ENCODE measurements around the gene MYO19.
"Not testable (repeated sequence)": the region's sequence is repeated elsewhere in the genome, so short reads cannot be mapped to it uniquely, and the experiment has no call there.

The MYO19 gene

DNA sequence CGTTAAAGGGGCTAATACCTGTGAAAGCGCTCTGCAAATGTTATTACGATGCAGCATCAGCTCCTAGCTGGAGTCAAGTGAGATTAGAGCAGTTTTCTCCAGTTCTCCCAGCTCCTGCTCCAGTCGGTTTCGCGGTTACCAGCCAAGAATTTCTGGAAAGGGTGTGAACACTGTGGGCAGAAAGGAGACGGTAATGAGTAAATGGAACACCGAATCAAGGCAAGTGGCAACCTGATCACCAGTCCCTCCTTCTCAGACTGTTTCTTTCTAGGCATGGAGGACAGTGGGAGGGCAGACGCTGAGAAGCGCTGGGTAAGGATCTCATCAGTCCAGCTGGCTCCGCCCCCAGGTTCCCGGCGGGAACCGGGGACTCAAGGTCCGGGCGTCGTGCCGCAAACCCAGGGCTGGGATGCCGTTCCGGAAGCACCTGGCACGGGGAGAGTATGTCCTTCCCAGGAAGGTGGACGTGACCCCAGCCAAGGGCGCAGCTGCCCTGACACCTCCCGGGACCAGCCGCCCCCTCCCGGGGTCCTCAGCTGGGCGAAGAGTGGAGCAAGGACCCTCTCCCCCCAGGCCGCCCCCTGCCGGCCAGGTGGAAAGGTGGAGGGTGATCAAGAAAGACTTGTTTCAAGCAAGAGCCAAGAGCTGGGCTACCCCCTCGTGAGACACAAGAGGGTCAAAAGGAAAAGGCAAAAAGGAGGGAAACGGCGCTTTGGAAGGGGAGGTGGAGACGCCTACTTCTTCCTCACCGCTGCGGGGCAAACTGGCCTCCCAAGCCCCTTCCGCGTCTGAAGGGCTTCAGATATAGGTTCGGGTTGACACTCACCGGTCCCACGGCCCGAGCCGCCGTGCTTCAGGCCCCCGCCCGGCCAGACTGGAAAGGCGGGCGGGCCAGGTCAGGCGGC lies 481 bp downstream of the MYO19 start:
- peak; percentile 38 for DNase-seq (ENCODE audit: extremely low spot score, insufficient read length, low read depth)
- no peak for FAIRE-seq

DNA sequence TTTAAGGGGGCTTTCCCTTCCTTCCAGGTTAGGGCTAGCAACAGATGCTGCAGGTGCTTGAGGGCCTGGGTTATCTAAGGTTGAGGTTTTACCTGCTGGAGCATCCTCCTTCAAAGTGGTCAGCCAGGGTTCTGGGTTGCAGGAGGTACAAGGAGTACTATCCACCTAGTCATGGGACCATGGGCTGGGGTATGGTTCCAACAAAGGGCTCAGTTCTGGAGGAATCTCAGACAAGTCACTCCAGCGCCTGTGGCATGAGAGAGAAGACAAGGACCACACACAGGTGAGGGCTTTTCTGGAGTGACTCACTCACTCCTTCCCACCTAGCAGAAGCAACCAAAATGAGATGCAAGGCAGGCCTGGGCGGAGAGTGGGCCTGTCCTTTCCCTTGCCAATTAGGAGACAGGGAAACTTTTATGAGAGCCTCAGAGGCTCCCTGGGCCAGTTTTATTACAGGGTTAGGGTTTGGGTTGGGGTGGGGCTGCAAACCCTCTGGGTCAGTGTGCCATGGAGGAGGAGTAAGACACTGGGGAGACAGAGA lies 2.2 kb downstream of the MYO19 start:
- DNase-seq (ENCODE audit: extremely low spot score, insufficient read length, low read depth): no peak
- no peak for FAIRE-seq

DNA sequence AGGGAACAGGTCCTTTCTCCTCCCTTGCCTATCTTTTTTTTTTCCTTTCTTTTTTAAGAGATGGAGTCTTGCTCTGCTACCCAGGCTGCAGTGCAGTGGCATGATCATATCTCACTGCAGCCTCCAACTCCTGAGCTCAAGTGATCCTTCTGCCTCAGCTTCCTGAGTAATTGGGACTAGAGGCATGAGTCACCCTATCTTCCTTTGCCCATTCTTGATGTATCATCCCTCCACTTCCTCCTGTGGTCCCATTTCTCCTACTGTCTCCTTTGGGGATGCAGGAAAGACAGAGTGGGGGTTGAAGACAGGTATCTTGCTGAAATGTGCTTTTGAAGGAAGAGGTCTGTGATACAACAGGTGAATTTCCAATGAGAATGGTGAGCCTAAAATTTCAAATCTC lies 5.5 kb downstream of the MYO19 start:
- FAIRE-seq: no peak
- DNase-seq (ENCODE audit: extremely low spot score, insufficient read length, low read depth): no peak

DNA sequence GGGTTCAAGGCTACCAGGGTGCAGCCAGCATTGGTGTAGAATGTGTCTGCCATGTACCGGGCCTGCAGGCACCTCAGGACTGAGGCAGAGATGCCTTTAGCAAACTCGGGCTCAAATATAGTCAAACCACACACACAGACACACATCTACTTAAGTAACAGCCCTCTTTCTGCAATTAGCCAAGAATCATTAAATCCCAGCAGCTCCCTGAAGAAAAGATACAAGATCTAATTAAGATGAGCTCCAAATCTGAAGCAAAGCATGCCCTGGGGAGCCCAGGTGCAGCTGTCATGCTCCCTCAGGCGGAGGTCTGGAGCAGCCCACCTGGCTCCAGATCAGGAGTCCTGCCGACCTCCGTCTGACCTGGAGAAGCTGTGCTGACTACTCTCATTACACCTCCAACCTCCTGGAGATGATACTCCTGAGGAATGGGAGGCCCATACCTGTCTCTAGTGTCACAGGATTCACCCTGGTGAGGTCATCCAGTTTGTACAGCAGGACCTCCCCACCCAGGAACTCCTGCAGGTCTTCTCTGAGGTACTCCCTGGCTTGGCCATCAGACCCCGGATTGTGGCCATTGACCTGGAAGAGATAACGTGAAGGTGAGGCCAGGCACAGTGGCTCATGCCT lies 6.9 kb downstream of the MYO19 start:
- DNase-seq (ENCODE audit: extremely low spot score, insufficient read length, low read depth) (no peak), FAIRE-seq (no peak)

DNA sequence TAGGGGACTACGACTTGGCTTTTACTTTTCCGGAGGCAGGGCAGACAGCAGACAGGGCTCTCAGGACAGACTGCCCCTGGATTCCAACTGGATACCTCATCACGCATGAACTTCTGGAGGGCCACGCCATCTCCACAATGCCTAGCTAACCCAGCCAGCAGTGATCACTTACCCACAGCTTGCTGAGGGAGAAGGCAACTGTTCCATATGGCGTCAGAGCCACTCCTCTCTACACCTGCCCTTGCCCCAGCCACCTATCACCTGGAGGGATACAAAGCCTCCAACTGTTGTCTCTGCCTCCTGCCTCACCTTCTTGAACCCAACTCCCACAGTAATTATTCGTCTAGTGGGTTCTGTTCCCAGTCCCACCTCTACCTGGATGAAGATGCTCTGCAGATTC lies 8.8 kb downstream of the MYO19 start:
- DNase-seq (ENCODE audit: extremely low spot score, insufficient read length, low read depth): no peak
- FAIRE-seq: no peak

DNA sequence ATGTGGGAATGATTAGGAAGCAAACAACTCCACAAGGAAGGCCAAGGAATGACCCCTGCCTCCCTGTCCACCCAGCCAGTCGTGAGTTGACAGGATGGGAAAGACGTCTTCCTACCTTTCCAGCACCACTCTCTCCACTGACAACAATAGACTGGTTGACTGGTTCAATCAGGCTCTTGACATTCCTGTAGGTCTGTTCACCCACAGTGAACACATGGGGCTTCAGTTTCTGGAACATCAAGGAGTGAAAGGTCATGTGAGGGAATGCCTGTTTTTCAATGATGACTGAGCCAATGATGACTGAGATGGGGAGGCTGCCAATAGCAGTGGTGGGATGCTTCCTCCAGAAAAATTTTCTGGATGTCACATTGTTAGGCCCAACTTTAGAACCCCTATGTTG lies 9.6 kb downstream of the MYO19 start:
- DNase-seq (ENCODE audit: extremely low spot score, insufficient read length, low read depth) (no peak), FAIRE-seq (no peak)

DNA sequence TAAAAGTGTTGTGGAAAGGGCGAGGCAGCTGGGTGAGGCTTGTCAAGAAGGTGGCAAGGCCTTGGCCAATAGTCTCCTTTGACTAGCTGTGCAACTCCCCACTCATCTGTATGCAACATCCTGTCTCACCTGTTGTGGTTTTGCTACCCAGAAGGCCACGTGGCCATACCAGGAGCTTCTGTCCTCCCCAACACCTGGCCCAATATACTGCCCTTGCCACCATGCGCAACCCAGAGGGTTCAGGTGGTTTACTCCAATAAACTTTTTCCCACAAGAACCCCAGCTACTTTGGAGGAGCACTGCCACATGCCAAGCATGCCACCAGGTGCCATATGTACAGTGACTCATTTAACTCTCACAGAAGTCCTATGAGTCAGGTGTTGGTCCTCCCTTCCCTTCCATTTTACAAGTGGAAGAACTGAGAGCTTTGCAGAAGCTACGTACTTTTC lies 10.2 kb downstream of the MYO19 start:
- no peak for DNase-seq (ENCODE audit: extremely low spot score, insufficient read length, low read depth)

DNA sequence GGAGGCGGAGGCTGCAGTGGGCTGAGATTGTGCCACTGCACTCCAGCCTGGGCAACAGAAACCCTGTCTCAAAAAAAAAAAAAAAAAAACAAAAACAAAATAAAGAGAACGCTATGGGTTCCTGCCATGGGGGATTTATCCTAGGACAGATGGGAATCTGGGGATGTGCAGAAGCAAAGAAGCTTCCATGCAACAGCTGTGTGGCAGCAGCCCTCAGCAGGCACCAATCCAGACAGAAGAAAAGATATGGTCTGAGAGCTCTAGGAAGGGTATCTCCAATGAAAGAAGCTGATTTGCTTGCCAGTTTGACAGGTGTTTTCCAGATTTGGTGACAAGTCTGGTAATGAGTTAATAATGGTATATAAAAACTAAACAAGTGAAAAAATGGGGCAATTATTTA lies 11.6 kb downstream of the MYO19 start:
- no peak for FAIRE-seq
- no peak for DNase-seq (ENCODE audit: extremely low spot score, insufficient read length, low read depth)

More for the DNA sequence above, 10.2 kb downstream of the MYO19 start:
- FAIRE-seq: no peak

- DNase-seq (ENCODE audit: extremely low spot score, insufficient read length, low read depth): no peak
- no peak for FAIRE-seq
These were observed 18.8 kb downstream of the MYO19 start for GRCh38 chr17:36515837-36516236.

- no peak for FAIRE-seq
- no peak for DNase-seq (ENCODE audit: extremely low spot score, insufficient read length, low read depth)
These were observed 19.8 kb downstream of the MYO19 start for GRCh38 chr17:36514856-36515255.

- DNase-seq (ENCODE audit: extremely low spot score, insufficient read length, low read depth): no peak
- no peak for FAIRE-seq
These were observed 22.0 kb downstream of the MYO19 start for GRCh38 chr17:36512641-36513040.

GRCh38 chr17:36511216-36511615 lies 23.5 kb downstream of the MYO19 start:
- no peak for FAIRE-seq
- DNase-seq (ENCODE audit: extremely low spot score, insufficient read length, low read depth): no peak

GRCh38 chr17:36510636-36511035 lies 24.0 kb downstream of the MYO19 start:
- FAIRE-seq (no peak), DNase-seq (ENCODE audit: extremely low spot score, insufficient read length, low read depth) (no peak)

DNA sequence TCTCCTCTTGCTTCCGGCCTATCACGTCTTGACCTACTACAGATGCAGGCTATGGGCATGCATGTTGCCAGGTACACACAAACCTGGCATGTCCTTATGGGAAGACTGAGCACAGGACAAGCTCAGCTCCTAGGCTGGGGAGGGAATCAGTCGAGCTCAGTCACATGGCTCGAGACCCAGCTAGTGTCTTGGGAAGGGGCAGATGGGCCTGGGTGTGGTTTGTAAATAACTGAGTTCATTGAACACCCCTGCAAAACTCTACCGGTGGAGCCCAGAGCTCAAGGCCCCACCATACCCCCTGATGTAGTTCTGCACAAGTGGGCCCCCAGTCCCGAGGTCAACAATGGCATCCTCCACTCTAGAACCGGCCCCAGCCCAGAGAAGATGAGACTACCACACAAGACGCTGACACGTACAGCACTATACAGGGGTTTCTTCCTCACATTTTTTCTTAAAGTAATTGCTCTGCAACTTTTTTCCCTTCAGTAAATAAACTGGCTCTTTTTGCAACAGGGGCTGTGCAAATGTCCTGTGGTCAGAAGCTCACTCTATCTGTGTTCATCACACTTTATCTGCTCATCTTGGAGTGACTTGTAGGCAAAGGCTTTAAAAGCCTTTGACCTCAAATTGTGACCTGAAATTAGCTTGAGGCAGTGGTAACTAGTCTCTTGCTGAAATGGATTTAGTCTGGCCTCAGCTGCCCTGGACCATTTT lies 25.2 kb downstream of the MYO19 start:
- DNase-seq (ENCODE audit: extremely low spot score, insufficient read length, low read depth): no peak
- FAIRE-seq: no peak

- not testable (repeated sequence) for DNase-seq (ENCODE audit: extremely low spot score, insufficient read length, low read depth); FAIRE-seq
These were observed 26.2 kb downstream of the MYO19 start for GRCh38 chr17:36508439-36508838.

DNA sequence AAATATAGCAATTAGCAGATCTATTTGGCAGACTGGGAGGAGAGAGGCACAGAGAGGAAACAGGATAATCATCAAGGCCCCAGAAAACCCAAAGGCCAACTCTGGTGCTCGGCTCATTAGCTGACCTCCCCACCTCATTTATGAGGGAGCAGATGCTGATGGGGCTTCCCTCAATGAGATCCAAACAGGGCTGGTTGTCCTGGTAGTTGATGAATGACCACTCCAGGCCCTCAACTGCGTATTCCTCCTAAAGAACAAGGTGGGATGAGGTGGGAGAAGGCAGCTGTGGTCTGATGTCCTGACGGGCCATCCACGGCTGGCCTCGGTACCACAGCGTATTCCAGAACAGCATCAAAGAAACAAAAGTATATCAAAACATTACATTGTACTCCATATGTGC lies 27.4 kb downstream of the MYO19 start:
- FAIRE-seq (no peak), DNase-seq (ENCODE audit: extremely low spot score, insufficient read length, low read depth) (no peak)

- FAIRE-seq: no peak
- DNase-seq (ENCODE audit: extremely low spot score, insufficient read length, low read depth): no peak
These were observed 27.8 kb downstream of the MYO19 start for GRCh38 chr17:36506831-36507230.

DNA sequence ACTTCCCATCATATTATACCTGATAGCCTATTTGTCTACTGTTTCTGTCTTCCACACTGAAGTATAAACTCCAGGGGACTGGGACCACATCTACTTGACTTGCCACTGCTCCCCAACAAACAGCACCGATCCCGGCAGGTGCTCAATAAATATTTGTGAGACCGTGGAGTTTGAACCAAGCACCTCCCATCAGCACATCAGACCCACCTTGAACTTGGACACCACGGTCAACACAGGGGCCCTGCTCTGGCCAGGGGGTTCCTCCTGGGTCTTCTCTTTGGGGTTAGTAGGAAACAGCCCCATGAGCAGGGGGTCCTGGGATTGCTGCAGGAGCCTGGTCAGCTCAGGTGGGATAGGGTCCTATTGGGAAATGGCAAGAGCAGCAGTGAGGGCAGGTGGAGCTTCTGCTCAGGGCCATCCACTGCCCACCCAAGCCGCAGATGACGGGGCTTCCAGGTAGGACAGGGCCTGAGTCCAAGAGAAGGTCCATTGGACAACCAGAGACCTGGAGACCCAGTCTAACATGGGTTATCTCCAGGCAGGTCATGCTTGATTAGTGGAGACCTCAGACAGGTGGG lies 28.3 kb downstream of the MYO19 start:
- FAIRE-seq: no peak

GRCh38 chr17:36505171-36505570 lies 29.5 kb downstream of the MYO19 start:
- DNase-seq (ENCODE audit: extremely low spot score, insufficient read length, low read depth) (no peak), FAIRE-seq (no peak)

More for the DNA sequence above, 28.3 kb downstream of the MYO19 start:
- no peak for DNase-seq (ENCODE audit: extremely low spot score, insufficient read length, low read depth)

DNA sequence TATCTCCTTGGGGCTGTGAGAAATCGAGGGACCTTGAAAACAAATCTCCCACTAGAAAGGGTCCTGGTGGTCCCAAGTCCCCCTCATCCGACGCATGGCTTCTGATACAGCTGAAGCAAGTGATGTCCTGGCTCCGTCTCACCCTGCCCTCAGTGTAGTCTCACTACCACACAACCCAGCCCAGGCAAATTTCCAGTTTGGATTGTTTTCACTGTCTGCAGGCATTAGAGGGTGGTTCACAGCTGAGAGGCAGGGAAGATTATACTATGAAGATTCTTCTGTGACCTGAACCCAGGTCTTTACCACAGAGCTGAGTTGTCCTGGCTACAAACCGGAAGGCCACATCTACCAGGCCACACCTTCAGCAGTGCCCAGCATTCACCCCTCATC lies 30.5 kb downstream of the MYO19 start:
- DNase-seq (ENCODE audit: extremely low spot score, insufficient read length, low read depth) (no peak), FAIRE-seq (no peak)

Data from GM18507 (cell line).